ENCODE results near the gene PI16.

Gene PI16

GRCh38 chr6:36957773-36958271 is 3.3 kb downstream of the PI16 start:
- no peak for DNase-seq (ENCODE audit: low read depth, low spot score)

- DNase-seq (ENCODE audit: low read depth, low spot score) = no peak
These were observed 4.4 kb downstream of the PI16 start for GRCh38 chr6:36958775-36959554.

GRCh38 chr6:36959555-36960250 is 5.2 kb downstream of the PI16 start:
- no peak for DNase-seq (ENCODE audit: low read depth, low spot score)

GRCh38 chr6:36961441-36962435 is 7.2 kb downstream of the PI16 start:
- no peak for DNase-seq (ENCODE audit: low read depth, low spot score)

- no peak for DNase-seq (ENCODE audit: low read depth, low spot score)
These were observed 8.3 kb downstream of the PI16 start for GRCh38 chr6:36962874-36963273.

GRCh38 chr6:36963451-36964290 is 9.1 kb downstream of the PI16 start:
- DNase-seq (ENCODE audit: low read depth, low spot score) = no peak

GRCh38 chr6:36964349-36964748 is 9.8 kb downstream of the PI16 start:
- no peak for DNase-seq (ENCODE audit: low read depth, low spot score)

- DNase-seq (ENCODE audit: low read depth, low spot score) = no peak
These were observed 10.4 kb downstream of the PI16 start for GRCh38 chr6:36964908-36965307.

- no peak for DNase-seq (ENCODE audit: low read depth, low spot score)
These were observed 12.8 kb downstream of the PI16 start for GRCh38 chr6:36967301-36967700.

GRCh38 chr6:36967757-36968156 is 13.2 kb downstream of the PI16 start:
- no peak for DNase-seq (ENCODE audit: low read depth, low spot score)

- no peak for DNase-seq (ENCODE audit: low read depth, low spot score)
These were observed 13.9 kb downstream of the PI16 start for GRCh38 chr6:36968266-36968977.

- DNase-seq (ENCODE audit: low read depth, low spot score) = no peak
These were observed 14.7 kb downstream of the PI16 start for GRCh38 chr6:36969240-36969691.

- no peak for DNase-seq (ENCODE audit: low read depth, low spot score)
These were observed 15.7 kb downstream of the PI16 start for GRCh38 chr6:36969988-36970891.

- DNase-seq (ENCODE audit: low read depth, low spot score) = no peak
These were observed 16.6 kb downstream of the PI16 start for GRCh38 chr6:36970892-36971842.

- DNase-seq (ENCODE audit: low read depth, low spot score) = no peak
These were observed 17.6 kb downstream of the PI16 start for GRCh38 chr6:36971921-36972673.

- DNase-seq (ENCODE audit: low read depth, low spot score) = no peak
These were observed 18.7 kb downstream of the PI16 start for GRCh38 chr6:36973190-36973589.

- no peak for DNase-seq (ENCODE audit: low read depth, low spot score)
These were observed 19.1 kb downstream of the PI16 start for GRCh38 chr6:36973647-36974046.
